GM19324 (cell line): ENCODE measurements around the gene PTCH2.
"Not testable (repeated sequence)": the region's sequence is repeated elsewhere in the genome, so short reads cannot be mapped to it uniquely, and the experiment has no call there.

ENCODE experiments used
- ATAC-seq: cut with Tn5 transposase; IDR thresholded peaks from one replicate; pipeline ENCODE4 v1.9.1; 2021; ENCODE audit warnings: mild to moderate bottlenecking, moderate library complexity; ENCODE audit not compliant: unreplicated experiment, low FRiP score

PTCH2 gene

DNA sequence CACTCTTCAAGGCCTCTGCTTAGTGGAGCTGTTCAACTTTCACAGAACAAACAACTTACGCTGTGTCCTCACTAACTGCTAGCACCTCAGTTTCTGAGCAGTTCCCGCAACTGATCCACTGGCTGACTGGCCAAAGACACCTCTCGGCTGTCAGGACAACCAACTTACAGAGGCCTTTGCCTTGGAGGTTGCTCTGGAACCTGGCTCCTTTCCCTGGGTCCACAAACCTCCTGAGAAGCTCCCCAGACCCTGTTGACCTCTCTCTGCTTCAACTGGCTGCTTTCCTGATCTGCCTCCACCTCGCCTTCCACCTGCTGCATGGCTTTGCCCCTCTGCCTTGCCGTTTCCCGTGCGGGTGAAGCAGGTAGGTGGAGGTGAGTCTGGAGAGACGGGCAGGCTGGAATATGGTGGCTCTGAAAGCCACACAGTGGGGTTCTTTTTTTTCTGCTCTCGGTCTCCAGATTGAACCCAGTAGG is 21.8 kb downstream of the PTCH2 start:
- no peak for ATAC-seq

GRCh38 chr1:44820328-44821239 is 22.5 kb downstream of the PTCH2 start:
- ATAC-seq: peak; percentile 8

DNA sequence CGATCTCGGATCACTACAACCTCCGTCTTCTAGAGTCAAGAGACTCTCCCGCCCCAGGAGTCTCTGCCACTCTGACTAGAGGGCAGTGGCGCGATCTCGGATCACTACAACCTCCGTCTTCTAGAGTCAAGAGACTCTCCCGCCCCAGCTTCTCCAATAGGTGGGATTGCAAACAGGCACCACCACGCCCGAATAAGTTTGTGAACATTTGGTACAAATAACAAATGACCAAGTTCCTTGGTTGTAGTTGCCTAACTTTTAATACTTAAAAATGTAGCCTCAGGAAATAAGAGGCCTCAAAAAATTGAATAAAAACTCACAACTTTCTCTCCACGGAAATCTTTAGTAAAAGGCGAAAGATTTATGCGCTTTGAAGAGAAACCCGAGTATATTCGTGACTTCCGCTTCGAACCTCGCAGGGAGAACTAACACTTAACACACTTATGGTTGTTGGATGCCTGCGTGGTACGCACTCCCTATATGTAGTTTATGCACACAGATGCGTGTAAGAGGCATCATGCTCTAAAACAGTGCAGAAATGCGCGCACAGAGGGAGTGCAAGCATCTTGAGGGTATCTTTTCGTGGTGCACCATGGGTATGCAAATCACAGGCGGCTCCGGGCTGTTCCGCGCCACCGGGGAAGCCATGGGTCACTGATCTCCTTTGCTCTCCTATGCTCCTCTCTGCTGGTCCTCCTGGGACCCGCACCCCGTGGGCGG is 23.3 kb downstream of the PTCH2 start:
- peak; percentile 79 for ATAC-seq

- ATAC-seq: no peak
Observed at GRCh38 chr1:44819196-44819607, 23.9 kb downstream of the PTCH2 start.

- no peak for ATAC-seq
Observed at GRCh38 chr1:44817771-44818495, 25.1 kb downstream of the PTCH2 start.

DNA sequence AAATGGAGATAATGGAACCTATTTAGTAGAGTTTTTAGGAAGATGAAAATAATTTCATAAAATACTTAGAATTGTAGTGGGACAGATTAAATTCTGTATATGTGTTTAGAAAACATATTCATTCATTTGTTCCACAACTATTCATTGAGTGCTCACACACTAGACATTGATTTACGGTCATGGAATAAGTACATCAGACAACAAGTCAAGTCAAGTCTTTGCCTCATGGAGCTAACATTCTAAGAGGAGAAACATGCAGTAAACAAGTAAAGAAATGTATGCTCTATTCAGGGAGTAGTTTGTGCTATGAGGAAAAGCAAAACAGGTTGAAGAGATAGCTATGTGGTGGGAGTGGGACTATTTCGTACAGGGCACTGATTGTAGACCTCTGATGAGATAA is 25.7 kb downstream of the PTCH2 start:
- no peak for ATAC-seq

DNA sequence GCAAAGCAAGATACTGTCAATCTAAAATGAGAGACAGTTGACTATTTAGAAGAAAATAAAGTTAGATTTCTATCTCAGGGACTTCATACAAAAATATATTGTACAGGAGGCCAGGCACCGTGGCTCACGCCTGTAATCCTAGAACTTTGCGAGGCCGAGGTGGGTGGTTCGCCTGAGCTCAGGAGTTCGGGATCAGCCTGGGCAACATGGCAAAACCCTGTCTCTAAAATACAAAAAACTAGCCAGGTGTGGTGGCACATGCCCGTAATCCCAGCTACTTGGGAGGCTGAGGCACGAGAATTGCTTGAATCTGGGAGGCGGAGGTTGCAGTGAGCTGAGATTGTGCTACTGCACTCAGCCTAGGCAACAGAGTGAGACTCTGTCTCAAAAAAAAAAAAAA is 27.1 kb downstream of the PTCH2 start:
- ATAC-seq: not testable (repeated sequence)

- no peak for ATAC-seq
Observed at GRCh38 chr1:44812822-44813543, 30.1 kb downstream of the PTCH2 start.

DNA sequence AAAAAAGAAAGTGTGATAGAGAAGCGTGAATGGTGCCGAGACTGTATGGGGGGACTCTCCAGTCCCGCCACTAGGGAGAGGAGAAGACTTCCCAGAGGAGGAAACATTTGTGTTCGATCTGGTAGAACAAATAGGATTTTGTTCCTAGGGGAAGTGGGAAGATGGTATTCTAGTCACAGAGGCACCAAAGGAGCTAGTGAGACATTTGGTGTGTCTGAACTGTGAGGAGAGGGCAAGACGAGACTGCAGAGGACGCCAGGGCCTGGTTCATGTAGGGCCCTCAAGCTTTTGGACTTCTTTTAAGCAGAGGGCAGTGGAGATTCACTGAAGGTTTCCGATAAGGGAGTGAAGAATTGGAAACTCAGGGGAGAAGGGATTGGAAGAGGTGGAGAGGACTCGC is 31.8 kb downstream of the PTCH2 start:
- ATAC-seq: no peak

- ATAC-seq: not testable (repeated sequence)
Observed at GRCh38 chr1:44810762-44811105, 32.3 kb downstream of the PTCH2 start.

DNA sequence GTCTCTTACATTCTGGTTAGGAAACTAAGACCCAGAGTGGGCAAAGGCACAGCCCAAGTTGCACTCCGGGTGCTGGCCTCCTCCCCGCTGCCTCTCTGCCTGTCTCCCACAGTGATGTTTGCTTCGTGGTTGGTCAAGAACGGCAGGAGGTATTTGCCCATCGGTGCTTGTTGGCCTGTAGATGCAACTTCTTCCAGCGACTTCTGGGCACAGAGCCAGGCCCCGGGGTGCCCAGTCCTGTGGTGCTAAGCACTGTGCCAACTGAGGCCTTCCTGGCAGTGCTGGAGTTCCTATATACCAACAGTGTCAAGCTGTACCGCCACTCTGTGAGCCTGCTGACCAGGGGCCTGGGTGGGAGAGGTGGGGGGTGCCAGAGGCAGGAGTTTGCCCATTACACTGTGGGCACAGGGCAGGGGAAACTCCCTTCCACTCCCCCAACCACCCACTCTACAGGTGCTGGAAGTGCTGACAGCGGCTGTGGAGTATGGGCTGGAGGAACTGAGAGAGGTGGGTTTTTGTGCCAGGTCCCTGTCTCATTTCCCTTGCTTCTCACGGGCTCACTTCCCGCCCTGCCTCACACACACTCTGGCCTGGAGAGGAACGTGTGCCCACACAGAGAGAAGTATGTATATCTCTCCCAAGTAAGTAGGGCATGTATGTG is 32.8 kb downstream of the PTCH2 start:
- ATAC-seq: no peak

DNA sequence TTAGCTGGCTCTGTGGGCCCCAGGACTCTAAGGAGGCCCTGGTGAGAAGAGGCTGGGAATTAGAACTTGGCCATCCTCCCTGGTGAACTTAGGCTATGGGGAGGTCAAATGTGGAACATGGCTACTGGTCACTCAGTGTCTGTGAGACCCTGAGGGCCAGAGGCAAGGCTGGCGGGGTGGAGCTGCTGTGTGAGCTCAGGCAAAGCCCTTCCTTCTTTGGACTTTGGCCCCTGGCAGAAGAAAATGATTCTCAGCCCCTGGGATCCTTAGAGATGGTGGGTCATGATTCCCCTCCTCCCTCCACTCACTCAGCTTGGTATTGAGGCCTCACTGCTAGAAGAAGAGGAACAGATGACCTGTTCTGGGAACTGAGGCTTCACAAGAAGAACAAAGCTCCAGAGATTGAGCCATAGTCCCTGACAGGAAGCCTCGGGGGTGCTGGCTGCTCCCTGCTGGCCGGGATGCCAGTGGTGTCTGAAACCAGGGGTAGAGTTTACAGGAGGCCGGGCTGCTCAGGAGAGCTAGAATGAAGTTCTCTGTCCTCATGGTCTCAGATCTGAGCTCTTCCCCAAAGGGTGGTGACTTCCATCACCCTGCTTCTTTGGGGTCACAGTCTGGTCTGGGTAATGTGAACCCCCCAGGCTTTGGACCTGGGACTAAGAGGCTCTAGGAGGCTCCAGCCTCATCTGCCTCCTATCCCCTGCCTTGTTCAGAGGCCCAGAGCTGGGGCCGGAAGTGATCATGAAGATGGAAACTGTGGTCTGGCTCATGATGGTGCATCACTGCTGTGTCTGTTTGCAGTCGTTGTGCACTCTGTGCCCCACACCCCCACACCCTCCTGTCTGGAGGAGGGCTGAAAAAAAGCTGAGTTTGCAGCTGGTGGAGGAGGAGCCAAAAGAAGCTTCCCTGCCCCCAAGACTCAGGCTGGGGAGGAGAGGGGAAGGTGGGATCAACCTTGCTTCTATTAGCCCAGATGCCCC is 33.8 kb downstream of the PTCH2 start:
- ATAC-seq: no peak

DNA sequence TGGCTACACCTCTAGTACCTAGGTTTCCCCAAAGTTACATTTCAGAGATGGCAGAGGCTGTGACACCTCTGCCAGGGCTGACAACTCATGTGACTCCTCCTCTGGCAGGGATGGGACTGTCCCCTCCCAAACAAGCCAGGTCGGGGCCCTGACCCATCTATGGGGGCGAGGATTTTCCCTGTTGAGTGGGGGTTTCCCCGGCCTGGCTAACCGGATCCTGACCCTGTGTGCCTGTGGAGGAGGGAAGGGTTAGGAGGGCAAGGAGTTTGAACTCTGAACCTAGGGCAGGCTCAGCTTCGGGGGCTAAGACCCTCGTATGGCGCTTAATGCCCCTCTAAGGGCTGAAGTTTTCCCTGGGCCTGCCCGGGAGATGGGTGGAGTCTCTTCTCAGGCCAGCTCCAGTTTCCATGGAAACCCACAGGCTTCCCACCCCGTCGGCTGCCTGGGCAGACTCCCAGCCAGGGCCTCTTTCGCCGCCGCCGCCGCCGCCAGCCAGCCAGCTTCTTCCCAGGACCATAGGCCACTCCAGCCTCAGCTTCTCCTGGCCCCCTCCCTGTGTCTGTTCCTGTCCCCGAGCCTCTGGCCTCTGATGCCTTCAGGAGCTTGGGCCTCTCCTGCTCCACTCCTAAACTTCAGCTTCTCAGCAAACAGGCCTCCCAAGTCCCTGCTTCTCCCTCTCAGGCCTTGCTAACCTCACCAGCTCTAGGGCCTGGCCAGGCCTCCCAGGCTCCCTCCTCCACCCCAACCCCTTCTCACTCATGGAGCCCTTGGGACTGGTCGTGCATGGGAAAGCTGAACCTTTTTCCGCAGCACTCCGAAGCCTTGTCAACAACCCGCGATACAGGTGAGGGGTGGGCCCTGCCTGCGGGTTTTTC is 34.8 kb downstream of the PTCH2 start, which contains the start of gene BTBD19:
Gene BTBD19 (plus strand): TSS at position 461 of the 875 bp plus-strand sequence. CDS start 298 bp downstream, at position 759.
- ATAC-seq: no peak

DNA sequence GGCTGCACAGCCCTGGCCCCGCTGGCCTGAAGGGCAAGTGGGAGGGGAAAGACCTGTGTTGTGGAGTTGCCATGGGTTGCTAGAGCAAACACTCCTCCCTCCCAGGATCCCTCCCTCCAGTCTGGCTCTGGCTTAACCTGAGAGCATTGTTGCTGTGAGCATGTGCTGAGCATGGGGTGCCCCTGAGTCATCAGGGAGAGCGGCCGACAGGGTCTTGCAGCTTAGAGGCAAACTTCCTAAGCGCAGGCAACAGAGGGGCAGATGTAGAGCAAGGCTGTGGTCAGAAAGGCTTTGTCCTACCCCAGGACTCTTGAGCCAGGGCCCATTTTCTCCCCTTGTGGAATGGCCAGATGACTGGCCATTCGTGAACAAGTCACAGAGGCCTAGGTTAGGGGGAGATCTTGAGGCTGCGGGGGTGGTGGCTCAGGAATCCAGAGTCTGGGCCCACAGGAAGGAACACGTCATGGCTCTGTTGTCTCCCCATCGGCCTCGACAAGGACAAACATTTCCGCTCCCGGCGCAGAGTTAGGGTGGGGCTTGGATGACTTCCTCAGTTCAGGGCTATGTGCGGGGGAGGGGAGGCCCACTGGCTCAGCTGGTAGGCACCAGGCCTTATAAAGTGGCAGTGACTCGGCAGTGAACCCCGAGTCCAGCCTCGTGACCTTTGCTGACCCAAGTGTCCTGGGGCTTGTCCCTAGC is 35.5 kb downstream of the PTCH2 start:
- no peak for ATAC-seq

- ATAC-seq: no peak
Observed at GRCh38 chr1:44806704-44807363, 36.2 kb downstream of the PTCH2 start, which contains the start of gene DYNLT4. Gene DYNLT4 (minus strand): TSS chr1:44807351. CDS start chr1:44806668, 683 bp downstream.

DNA sequence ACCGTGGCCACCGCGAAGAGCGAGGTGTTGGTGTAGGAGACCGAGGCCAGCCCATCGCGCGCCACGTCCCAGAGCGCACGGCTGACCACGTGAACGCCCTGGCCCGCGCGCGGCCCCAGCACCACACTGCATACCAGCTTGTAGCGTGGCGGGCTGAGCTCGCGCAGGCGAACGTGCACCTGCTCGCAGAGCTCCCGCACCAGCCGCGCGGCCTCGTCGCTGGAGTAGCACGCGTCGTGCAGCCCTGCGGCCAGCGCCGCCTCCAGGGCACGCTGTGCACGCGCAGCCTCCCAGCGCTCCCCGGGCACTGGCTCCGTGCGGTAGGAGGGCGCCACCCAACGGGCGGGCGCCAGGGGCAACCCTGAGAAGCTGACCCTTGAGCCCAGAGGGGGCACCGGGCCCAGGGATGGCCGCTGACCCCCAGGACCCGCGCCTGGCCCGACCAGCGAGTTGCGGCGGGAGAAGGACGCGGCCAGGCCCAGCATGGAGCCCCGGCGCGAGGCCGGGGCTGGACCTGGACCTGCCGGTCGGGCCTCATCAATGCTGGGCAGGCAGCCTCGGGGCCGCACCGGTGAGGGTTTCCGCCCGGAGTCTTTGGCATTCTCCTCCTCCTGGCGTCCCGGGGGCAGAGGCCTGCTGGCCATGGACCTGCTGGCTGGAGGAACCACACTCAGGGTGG is 36.9 kb downstream of the PTCH2 start:
- no peak for ATAC-seq
